ENCODE data around the gene ERICH6B.

Gene ERICH6B

GRCh38 chr13:45538382-45538781 is 77.2 kb downstream of the ERICH6B start:
- Histone ChIP-seq H3K27me3 (ENCODE audit: insufficient read depth, low read length) (no peaks in the 10 kb centered on the region), H3K4me3 (ENCODE audit: low read length) (no peak overlapping the region), H3K4me1 (ENCODE audit: insufficient read depth, low read length) (no peaks in the 10 kb centered on the region), H3K9ac (ENCODE audit: low read depth, low read length) (no peak overlapping the region), H3K9me3 (ENCODE audit: insufficient read depth, low read depth, low read length) (no peaks in the 10 kb centered on the region), H3K36me3 (ENCODE audit: insufficient read depth, low read depth, low read length) (peaks cover 31% of the 10 kb centered on the region), H3K27ac (ENCODE audit: low read length) (no peak overlapping the region)

- H3K9ac ChIP-seq (ENCODE audit: low read depth, low read length) = no peak overlapping the region
Observed at GRCh38 chr13:45537516-45537915, 78.0 kb downstream of the ERICH6B start.

GRCh38 chr13:45536224-45536623 is 79.3 kb downstream of the ERICH6B start:
- H3K9me3 ChIP-seq (ENCODE audit: insufficient read depth, low read depth, low read length) = no peaks in the 10 kb centered on the region
- H3K9ac ChIP-seq (ENCODE audit: low read depth, low read length) = no peak overlapping the region
- no peak overlapping the region for H3K27ac ChIP-seq (ENCODE audit: low read length)
- H3K36me3 ChIP-seq (ENCODE audit: insufficient read depth, low read depth, low read length) = peaks cover 47% of the 10 kb centered on the region
- no peaks in the 10 kb centered on the region for H3K4me1 ChIP-seq (ENCODE audit: insufficient read depth, low read length)
- H3K27me3 ChIP-seq (ENCODE audit: insufficient read depth, low read length) = no peaks in the 10 kb centered on the region
- no peak overlapping the region for H3K4me3 ChIP-seq (ENCODE audit: low read length)

More at GRCh38 chr13:45537516-45537915, 78.0 kb downstream of the ERICH6B start:
- H3K4me1 ChIP-seq (ENCODE audit: insufficient read depth, low read length) = no peaks in the 10 kb centered on the region
- H3K27ac ChIP-seq (ENCODE audit: low read length) = no peak overlapping the region
- H3K9me3 ChIP-seq (ENCODE audit: insufficient read depth, low read depth, low read length) = no peaks in the 10 kb centered on the region
- peaks cover 38% of the 10 kb centered on the region for H3K36me3 ChIP-seq (ENCODE audit: insufficient read depth, low read depth, low read length)
- no peaks in the 10 kb centered on the region for H3K27me3 ChIP-seq (ENCODE audit: insufficient read depth, low read length)
- H3K4me3 ChIP-seq (ENCODE audit: low read length) = no peak overlapping the region

GRCh38 chr13:45534604-45535003 is 80.9 kb downstream of the ERICH6B start:
- no peak overlapping the region for H3K9ac ChIP-seq (ENCODE audit: low read depth, low read length)
- no peaks in the 10 kb centered on the region for H3K27me3 ChIP-seq (ENCODE audit: insufficient read depth, low read length)
- no peak overlapping the region for H3K27ac ChIP-seq (ENCODE audit: low read length)
- H3K9me3 ChIP-seq (ENCODE audit: insufficient read depth, low read depth, low read length) = no peaks in the 10 kb centered on the region
- H3K36me3 ChIP-seq (ENCODE audit: insufficient read depth, low read depth, low read length) = peaks cover 62% of the 10 kb centered on the region
- H3K4me3 ChIP-seq (ENCODE audit: low read length) = no peak overlapping the region
- H3K4me1 ChIP-seq (ENCODE audit: insufficient read depth, low read length) = no peaks in the 10 kb centered on the region

GRCh38 chr13:45529758-45530157 is 85.8 kb downstream of the ERICH6B start:
- peaks cover 59% of the 10 kb centered on the region for H3K36me3 ChIP-seq (ENCODE audit: insufficient read depth, low read depth, low read length)
- H3K27me3 ChIP-seq (ENCODE audit: insufficient read depth, low read length) = no peaks in the 10 kb centered on the region
- H3K4me1 ChIP-seq (ENCODE audit: insufficient read depth, low read length) = peaks cover 11% of the 10 kb centered on the region
- H3K9me3 ChIP-seq (ENCODE audit: insufficient read depth, low read depth, low read length) = no peaks in the 10 kb centered on the region
- no peak overlapping the region for H3K9ac ChIP-seq (ENCODE audit: low read depth, low read length)
- no peak overlapping the region for H3K4me3 ChIP-seq (ENCODE audit: low read length)
- no peak overlapping the region for H3K27ac ChIP-seq (ENCODE audit: low read length)

- H3K9me3 ChIP-seq (ENCODE audit: insufficient read depth, low read depth, low read length) = no peaks in the 10 kb centered on the region
- no peak overlapping the region; the same call in 1 of the 2 replicates for H3K9ac ChIP-seq (ENCODE audit: low read depth, low read length)
- peaks cover 15% of the 10 kb centered on the region for H3K4me1 ChIP-seq (ENCODE audit: insufficient read depth, low read length)
- no peaks in the 10 kb centered on the region for H3K27me3 ChIP-seq (ENCODE audit: insufficient read depth, low read length)
- H3K36me3 ChIP-seq (ENCODE audit: insufficient read depth, low read depth, low read length) = peaks cover 41% of the 10 kb centered on the region
- H3K4me3 ChIP-seq (ENCODE audit: low read length) = no peak overlapping the region
- no peak overlapping the region for H3K27ac ChIP-seq (ENCODE audit: low read length)
Observed at GRCh38 chr13:45527699-45528462, 87.7 kb downstream of the ERICH6B start.

- H3K4me3 ChIP-seq (ENCODE audit: low read length) = no peak overlapping the region
- peaks cover 60% of the 10 kb centered on the region for H3K36me3 ChIP-seq (ENCODE audit: insufficient read depth, low read depth, low read length)
- no peaks in the 10 kb centered on the region for H3K27me3 ChIP-seq (ENCODE audit: insufficient read depth, low read length)
- no peaks in the 10 kb centered on the region for H3K9me3 ChIP-seq (ENCODE audit: insufficient read depth, low read depth, low read length)
- H3K27ac ChIP-seq (ENCODE audit: low read length) = no peak overlapping the region
- H3K4me1 ChIP-seq (ENCODE audit: insufficient read depth, low read length) = peaks cover 15% of the 10 kb centered on the region
- no peak overlapping the region for H3K9ac ChIP-seq (ENCODE audit: low read depth, low read length)
Observed at GRCh38 chr13:45522571-45522970, 93.0 kb downstream of the ERICH6B start.

- Histone ChIP-seq H3K9me3 (ENCODE audit: insufficient read depth, low read depth, low read length) (no peaks in the 10 kb centered on the region), H3K4me1 (ENCODE audit: insufficient read depth, low read length) (peaks cover 8% of the 10 kb centered on the region; the same call in 1 of the 2 replicates), H3K27me3 (ENCODE audit: insufficient read depth, low read length) (no peaks in the 10 kb centered on the region), H3K4me3 (ENCODE audit: low read length) (no peak overlapping the region), H3K27ac (ENCODE audit: low read length) (no peak overlapping the region), H3K9ac (ENCODE audit: low read depth, low read length) (no peak overlapping the region), H3K36me3 (ENCODE audit: insufficient read depth, low read depth, low read length) (peaks cover 64% of the 10 kb centered on the region)
Observed at GRCh38 chr13:45521297-45521696, 94.2 kb downstream of the ERICH6B start.

- no peak overlapping the region for H3K9ac ChIP-seq (ENCODE audit: low read depth, low read length)
- no peak overlapping the region for H3K27ac ChIP-seq (ENCODE audit: low read length)
- H3K4me1 ChIP-seq (ENCODE audit: insufficient read depth, low read length) = peaks cover 1% of the 10 kb centered on the region; the same call in 1 of the 2 replicates
- H3K27me3 ChIP-seq (ENCODE audit: insufficient read depth, low read length) = no peaks in the 10 kb centered on the region
- H3K36me3 ChIP-seq (ENCODE audit: insufficient read depth, low read depth, low read length) = peaks cover 75% of the 10 kb centered on the region
- H3K4me3 ChIP-seq (ENCODE audit: low read length) = no peak overlapping the region
- H3K9me3 ChIP-seq (ENCODE audit: insufficient read depth, low read depth, low read length) = no peaks in the 10 kb centered on the region
Observed at GRCh38 chr13:45519493-45519892, 96.0 kb downstream of the ERICH6B start.

- no peak overlapping the region for H3K4me3 ChIP-seq (ENCODE audit: low read length)
- peaks cover 79% of the 10 kb centered on the region for H3K36me3 ChIP-seq (ENCODE audit: insufficient read depth, low read depth, low read length)
Observed at GRCh38 chr13:45518525-45519245, 96.9 kb downstream of the ERICH6B start.

GRCh38 chr13:45516757-45517156 is 98.8 kb downstream of the ERICH6B start:
- H3K27ac ChIP-seq (ENCODE audit: low read length) = no peak overlapping the region

More at GRCh38 chr13:45518525-45519245, 96.9 kb downstream of the ERICH6B start:
- no peaks in the 10 kb centered on the region for H3K27me3 ChIP-seq (ENCODE audit: insufficient read depth, low read length)
- H3K4me1 ChIP-seq (ENCODE audit: insufficient read depth, low read length) = no peaks in the 10 kb centered on the region
- H3K27ac ChIP-seq (ENCODE audit: low read length) = no peak overlapping the region
- H3K9me3 ChIP-seq (ENCODE audit: insufficient read depth, low read depth, low read length) = no peaks in the 10 kb centered on the region
- H3K9ac ChIP-seq (ENCODE audit: low read depth, low read length) = no peak overlapping the region

GRCh38 chr13:45512098-45512496 is 103.4 kb downstream of the ERICH6B start:
- H3K36me3 ChIP-seq (ENCODE audit: insufficient read depth, low read depth, low read length) = peaks cover 75% of the 10 kb centered on the region
- H3K27ac ChIP-seq (ENCODE audit: low read length) = no peak overlapping the region
- no peak overlapping the region for H3K4me3 ChIP-seq (ENCODE audit: low read length)
- H3K27me3 ChIP-seq (ENCODE audit: insufficient read depth, low read length) = no peaks in the 10 kb centered on the region
- H3K4me1 ChIP-seq (ENCODE audit: insufficient read depth, low read length) = no peaks in the 10 kb centered on the region
- no peaks in the 10 kb centered on the region for H3K9me3 ChIP-seq (ENCODE audit: insufficient read depth, low read depth, low read length)
- H3K9ac ChIP-seq (ENCODE audit: low read depth, low read length) = no peak overlapping the region

More at GRCh38 chr13:45516757-45517156, 98.8 kb downstream of the ERICH6B start:
- H3K9ac ChIP-seq (ENCODE audit: low read depth, low read length) = no peak overlapping the region
- peaks cover 85% of the 10 kb centered on the region for H3K36me3 ChIP-seq (ENCODE audit: insufficient read depth, low read depth, low read length)
- H3K4me3 ChIP-seq (ENCODE audit: low read length) = no peak overlapping the region
- no peaks in the 10 kb centered on the region for H3K9me3 ChIP-seq (ENCODE audit: insufficient read depth, low read depth, low read length)
- H3K27me3 ChIP-seq (ENCODE audit: insufficient read depth, low read length) = no peaks in the 10 kb centered on the region
- no peaks in the 10 kb centered on the region for H3K4me1 ChIP-seq (ENCODE audit: insufficient read depth, low read length)

Measured in iPS-20b (cell line).